MM.1S (cell line): Measurements from ENCODE around the gene LPCAT2.

Experiments used
- DNase-seq: peaks from one replicate; pipeline ENCODE4 v3.0.0-alpha.2; 2015
- H2AFZ ChIP-seq: fragments of 300-600 bp; sonication (generic); 2 replicates; pipeline ENCODE4 v1.6.0; 2016; ENCODE audit warnings: antibody characterized with exemption, low read length
- H3F3A ChIP-seq: fragments of 300-600 bp; sonication (generic); 2 replicates; pipeline ENCODE4 v1.6.1; 2016; ENCODE audit warnings: mild to moderate bottlenecking, antibody characterized with exemption, low read length, moderate library complexity, mixed read lengths; ENCODE audit not compliant: insufficient read depth
- H3K27ac ChIP-seq: fragments of 300-600 bp; sonication (generic); 2 replicates; pipeline ENCODE4 v1.5.1; 2016; ENCODE audit warnings: mild to moderate bottlenecking, low read length
- H3K27me3 ChIP-seq: fragments of 300-600 bp; sonication (generic); replicated peaks from 2 replicates; pipeline ENCODE4 v1.6.0; 2016; ENCODE audit warnings: low read length; ENCODE audit not compliant: insufficient read depth
- H3K36me3 ChIP-seq: fragments of 300-600 bp; sonication (generic); replicated peaks from 2 replicates; pipeline ENCODE4 v1.6.1; 2016; ENCODE audit warnings: mild to moderate bottlenecking, low read length, mixed read lengths; ENCODE audit not compliant: insufficient read depth
- H3K4me1 ChIP-seq: fragments of 300-600 bp; sonication (generic); 2 replicates; pipeline ENCODE4 v1.6.1; 2016; ENCODE audit warnings: low read length, mixed read lengths
- H3K4me2 ChIP-seq: fragments of 300-600 bp; sonication (generic); 2 replicates; pipeline ENCODE4 v1.6.0; 2016; ENCODE audit warnings: low read depth, low read length
- H3K4me3 ChIP-seq: fragments of 300-600 bp; sonication (generic); 2 replicates; pipeline ENCODE4 v1.5.1; 2016; ENCODE audit warnings: low read length, mixed read lengths
- H3K79me2 ChIP-seq: fragments of 300-600 bp; sonication (generic); 2 replicates; pipeline ENCODE4 v1.6.1; 2016; ENCODE audit warnings: mixed run types, low read length, mixed read lengths
- H3K9ac ChIP-seq: fragments of 300-600 bp; sonication (generic); 2 replicates; pipeline ENCODE4 v1.6.1; 2016; ENCODE audit warnings: low read length, mixed read lengths
- H3K9me2 ChIP-seq: fragments of 300-600 bp; sonication (generic); replicated peaks from 2 replicates; pipeline ENCODE4 v1.6.1; 2016; ENCODE audit warnings: mild to moderate bottlenecking, low read length, mixed read lengths; ENCODE audit not compliant: insufficient read depth
- H3K9me3 ChIP-seq: fragments of 300-600 bp; sonication (generic); replicated peaks from 2 replicates; pipeline ENCODE4 v1.6.1; 2016; ENCODE audit warnings: mild to moderate bottlenecking, low read length, mixed read lengths; ENCODE audit not compliant: insufficient read depth
- H4K20me1 ChIP-seq: fragments of 300-600 bp; sonication (generic); 2 replicates; pipeline ENCODE4 v1.6.1; 2016; ENCODE audit warnings: mild to moderate bottlenecking, low read length, moderate library complexity, mixed read lengths; ENCODE audit not compliant: insufficient read depth
- CTCF ChIP-seq: fragments of 300-600 bp; sonication (generic); IDR thresholded peaks from 2 replicates; pipeline ENCODE4 v1.5.1; 2016; ENCODE audit warnings: antibody characterized with exemption, low read length, mixed read lengths
- EZH2 ChIP-seq: fragments of 300-600 bp; sonication (generic); optimal IDR thresholded peaks from 2 replicates; pipeline ENCODE3; 2017; ENCODE audit warnings: low read depth, mild to moderate bottlenecking, antibody characterized with exemption, low read length, mixed read lengths
- EZH2phosphoT487 ChIP-seq: fragments of 300-600 bp; sonication (generic); IDR thresholded peaks from 2 replicates; pipeline ENCODE4 v1.6.1; 2018; ENCODE audit warnings: antibody characterized with exemption, low read length

The LPCAT2 gene

GRCh38 chr16:55623640-55624039 is 114.8 kb downstream of the LPCAT2 start:
- Histone ChIP-seq H3K79me2 (no peaks in the 10 kb centered on the region), H3K27me3 (no peaks in the 10 kb centered on the region), H3K9me2 (no peaks in the 10 kb centered on the region), H3K9me3 (no peaks in the 10 kb centered on the region), H3K4me3 (no peak overlapping the region), H3K36me3 (no peaks in the 10 kb centered on the region), H4K20me1 (0 out of 2 replicates have a peak, but pooled peaks cover 4% of the 10 kb centered on the region), H2AFZ (no peak overlapping the region), H3K4me2 (no peak overlapping the region), H3K9ac (no peak overlapping the region), H3K27ac (no peak overlapping the region), H3F3A (no peaks in the 10 kb centered on the region), H3K4me1 (no peaks in the 10 kb centered on the region)
- no peak for DNase-seq
- no peak for TF ChIP-seq CTCF
- no peak for TF ChIP-seq EZH2phosphoT487
- no peak for TF ChIP-seq EZH2

GRCh38 chr16:55624696-55625095 is 115.8 kb downstream of the LPCAT2 start:
- H2AFZ ChIP-seq, result no peak overlapping the region
- no peaks in the 10 kb centered on the region for H3K9me2 ChIP-seq
- no peak overlapping the region for H3K4me2 ChIP-seq
- H3K36me3 ChIP-seq, result no peaks in the 10 kb centered on the region
- no peaks in the 10 kb centered on the region for H3K27me3 ChIP-seq
- H3K9ac ChIP-seq, result no peak overlapping the region
- H3K79me2 ChIP-seq, result no peaks in the 10 kb centered on the region
- TF ChIP-seq EZH2phosphoT487 (no peak), CTCF (no peak), EZH2 (no peak)
- H3K4me3 ChIP-seq, result no peak overlapping the region
- no peak overlapping the region for H3K27ac ChIP-seq
- 0 out of 2 replicates have a peak, but pooled peaks cover 4% of the 10 kb centered on the region for H4K20me1 ChIP-seq
- no peak for DNase-seq
- H3K4me1 ChIP-seq, result no peaks in the 10 kb centered on the region
- no peaks in the 10 kb centered on the region for H3K9me3 ChIP-seq
- H3F3A ChIP-seq, result no peaks in the 10 kb centered on the region

- Histone ChIP-seq H3K27me3 (no peaks in the 10 kb centered on the region), H3K4me3 (no peak overlapping the region), H2AFZ (no peak overlapping the region), H3F3A (no peaks in the 10 kb centered on the region), H3K9me3 (no peaks in the 10 kb centered on the region), H3K9me2 (no peaks in the 10 kb centered on the region), H3K4me2 (no peak overlapping the region), H3K27ac (no peak overlapping the region), H3K9ac (no peak overlapping the region), H4K20me1 (0 out of 2 replicates have a peak, but pooled peaks cover 4% of the 10 kb centered on the region), H3K36me3 (no peaks in the 10 kb centered on the region), H3K4me1 (no peaks in the 10 kb centered on the region), H3K79me2 (no peaks in the 10 kb centered on the region)
- DNase-seq, result no peak
- TF ChIP-seq EZH2phosphoT487, result no peak
Measured at GRCh38 chr16:55625843-55626242, 117.0 kb downstream of the LPCAT2 start.

- no peak overlapping the region for H2AFZ ChIP-seq
- H3K79me2 ChIP-seq, result no peaks in the 10 kb centered on the region
- H3K9me3 ChIP-seq, result no peaks in the 10 kb centered on the region
- H3K4me1 ChIP-seq, result no peaks in the 10 kb centered on the region
- no peaks in the 10 kb centered on the region for H3K36me3 ChIP-seq
- DNase-seq, result no peak
- H3K27me3 ChIP-seq, result no peaks in the 10 kb centered on the region
- no peak overlapping the region for H3K27ac ChIP-seq
- H3F3A ChIP-seq, result no peaks in the 10 kb centered on the region
- H3K9ac ChIP-seq, result no peak overlapping the region
- H3K4me3 ChIP-seq, result no peak overlapping the region
- H3K4me2 ChIP-seq, result no peak overlapping the region
- no peaks in the 10 kb centered on the region for H3K9me2 ChIP-seq
- H4K20me1 ChIP-seq, result no peaks in the 10 kb centered on the region
- no peak for TF ChIP-seq EZH2
- TF ChIP-seq CTCF, result no peak
- no peak for TF ChIP-seq EZH2phosphoT487
Measured at GRCh38 chr16:55628306-55628968, 119.6 kb downstream of the LPCAT2 start.
